RPMI7951 (cell line): Measurements from ENCODE around the gene MRAP. TPM values are rescaled to one million over a fixed set of nuclear protein-coding genes. Genes with fewer than 3 reads are reported as not detected.

Source experiments
- DNase-seq: peaks from one replicate; pipeline ENCODE4 v3.0.0-alpha.2; 2012; ENCODE audit warnings: low read depth
- total RNA-seq: library from RNA; depleted of rRNA; stranded (reverse); fragments of >200 nt; shearing (Covaris generic); gene quantifications from 2 replicates; pipeline ENCODE4 v1.2.3, GENCODE V29; 2014; rRNA removed

The MRAP gene
- total RNA-seq, 1 experiment from 2014 or later, result not detected

DNA sequence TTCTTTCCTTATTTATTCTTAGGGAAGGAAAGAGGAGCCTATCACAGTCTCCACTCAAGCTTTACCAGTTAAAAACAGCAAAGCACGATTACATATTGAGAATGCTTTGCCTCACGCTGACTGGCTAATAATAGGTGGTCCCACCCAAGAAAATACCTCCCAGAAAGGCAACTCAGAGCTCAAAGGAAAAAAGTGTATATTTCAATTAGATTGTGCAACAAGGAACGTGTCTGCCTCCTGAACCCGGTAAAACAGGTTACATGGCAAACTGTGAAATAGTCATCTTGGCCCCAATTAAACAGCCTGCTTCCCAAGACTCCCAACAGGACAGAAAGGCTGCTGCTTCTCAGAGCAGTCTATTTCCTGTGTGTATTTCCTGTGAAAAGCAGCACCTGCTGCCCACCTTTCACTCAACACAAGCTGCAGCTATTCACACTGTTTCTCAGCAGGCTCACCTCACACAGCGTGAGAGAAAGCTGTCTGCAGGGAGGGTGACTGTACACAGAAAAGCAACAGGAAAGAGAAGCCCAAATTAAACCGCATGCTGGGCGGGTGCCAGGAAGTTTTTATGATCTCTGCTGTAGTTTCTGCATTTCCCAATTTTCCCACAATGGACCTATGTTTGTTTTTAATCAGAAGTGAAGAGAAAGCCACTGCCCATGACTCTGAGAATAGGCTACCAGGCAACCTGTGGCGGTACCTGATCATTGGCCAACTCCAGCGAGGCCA lies 50.1 kb downstream of the MRAP start:
- no peak for DNase-seq

DNA sequence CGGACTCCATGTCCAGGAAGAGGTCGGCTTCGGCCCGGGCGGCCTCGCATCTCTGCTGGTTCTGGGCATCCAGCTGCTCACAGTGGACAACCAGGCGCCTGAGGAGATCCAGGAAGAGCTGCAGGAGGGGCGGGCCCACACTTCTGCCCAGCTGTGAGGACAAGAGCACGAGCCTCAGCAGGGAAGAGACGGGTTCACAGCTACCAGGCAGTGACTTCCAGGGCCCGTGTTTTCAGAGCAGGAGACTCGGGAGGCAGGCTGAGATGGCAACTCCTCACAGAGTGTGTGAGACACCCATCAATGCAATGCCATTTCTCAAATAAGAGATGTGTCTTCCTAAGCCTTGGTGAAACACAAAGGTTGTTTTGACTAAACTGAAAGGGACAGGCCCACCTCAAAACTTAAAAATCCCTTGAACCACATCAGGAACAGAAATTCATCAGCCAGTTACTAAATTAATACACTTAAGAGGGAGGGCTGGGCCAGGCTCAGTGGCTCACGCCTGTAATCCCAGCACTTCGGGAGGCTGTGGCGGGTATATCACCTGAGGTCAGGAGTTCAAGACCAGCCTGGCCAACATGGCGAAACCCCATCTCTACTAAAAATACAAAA lies 50.8 kb downstream of the MRAP start:
- no peak for DNase-seq

DNA sequence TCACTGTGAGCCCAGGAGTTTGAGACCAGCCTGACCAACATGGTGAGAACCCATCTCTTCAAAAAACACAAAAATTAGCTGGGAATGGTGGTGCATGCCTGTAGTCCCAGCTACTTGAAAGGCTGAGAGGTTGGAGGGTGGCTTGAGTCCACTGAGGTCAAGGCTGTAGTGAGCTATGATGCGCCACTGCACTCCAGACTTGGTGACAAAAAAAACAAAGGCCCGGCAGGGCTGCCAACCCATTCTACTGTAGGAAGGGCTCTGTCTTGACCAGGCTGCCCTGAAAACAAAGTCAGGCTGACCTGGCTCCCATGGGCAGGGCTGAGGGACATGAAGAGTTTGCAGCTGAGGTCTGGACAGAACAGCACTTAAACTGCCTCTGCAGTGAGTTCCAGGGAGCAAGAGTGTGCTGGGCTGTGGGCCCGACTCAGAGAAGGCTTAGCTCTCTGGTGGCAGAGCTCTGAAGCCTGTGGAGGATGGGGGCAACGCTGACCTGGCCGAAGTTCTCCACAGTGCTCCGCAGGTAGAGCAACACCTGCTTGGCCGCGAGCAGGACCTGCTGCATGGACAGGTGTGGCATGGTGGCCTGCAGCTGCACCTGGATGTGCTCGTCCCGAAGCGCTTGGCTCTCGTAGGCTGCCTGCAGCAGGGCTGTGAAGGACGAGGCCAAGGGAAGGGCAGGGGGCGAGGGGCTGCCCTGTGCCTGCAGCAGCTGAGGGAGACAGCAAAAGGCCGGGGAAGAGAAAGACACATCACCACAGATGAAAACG lies 51.7 kb downstream of the MRAP start:
- no peak for DNase-seq

DNA sequence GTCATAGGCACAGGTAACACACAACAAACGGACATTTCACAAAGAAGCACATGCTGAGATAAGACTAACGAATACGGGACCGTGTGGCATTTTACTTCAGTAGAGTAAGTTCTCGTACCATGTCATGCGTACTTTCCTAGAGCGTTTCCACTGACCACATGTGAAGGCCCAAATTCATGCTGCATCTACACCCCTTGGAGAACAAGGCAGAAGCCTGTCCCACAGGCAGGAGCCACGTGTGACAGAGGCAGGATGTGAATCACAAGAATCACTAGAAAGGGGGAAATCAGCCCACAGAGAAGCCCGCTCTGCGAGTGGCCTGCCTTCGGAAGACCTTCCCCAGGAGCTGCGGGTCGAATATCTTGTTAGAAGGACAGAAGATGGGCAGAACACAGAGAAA lies 52.3 kb downstream of the MRAP start:
- DNase-seq, result no peak

GRCh38 chr21:32351428-32351827 lies 52.8 kb downstream of the MRAP start:
- no peak for DNase-seq

DNA sequence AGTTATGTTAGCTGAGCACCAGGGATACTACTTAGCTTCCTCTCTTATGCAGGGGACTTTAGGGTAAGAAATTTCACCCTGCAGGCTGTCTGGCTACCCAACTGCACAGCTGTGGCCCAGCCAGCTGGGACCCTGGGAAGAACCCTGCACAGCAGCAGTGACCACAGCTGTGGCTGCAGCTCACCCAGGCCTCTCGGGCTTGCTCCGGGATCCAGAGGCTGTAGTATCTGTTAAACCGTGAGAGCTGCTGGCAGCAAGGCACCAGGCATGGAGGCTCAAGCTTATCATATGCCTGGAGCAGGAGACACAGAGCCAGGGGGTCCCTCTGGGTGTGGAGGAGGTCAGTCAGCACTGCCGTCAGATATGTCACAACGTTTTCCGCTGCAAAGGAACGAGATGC lies 53.9 kb downstream of the MRAP start:
- DNase-seq, result no peak

- no peak for DNase-seq
These were observed 54.5 kb downstream of the MRAP start for GRCh38 chr21:32353002-32353711.

DNA sequence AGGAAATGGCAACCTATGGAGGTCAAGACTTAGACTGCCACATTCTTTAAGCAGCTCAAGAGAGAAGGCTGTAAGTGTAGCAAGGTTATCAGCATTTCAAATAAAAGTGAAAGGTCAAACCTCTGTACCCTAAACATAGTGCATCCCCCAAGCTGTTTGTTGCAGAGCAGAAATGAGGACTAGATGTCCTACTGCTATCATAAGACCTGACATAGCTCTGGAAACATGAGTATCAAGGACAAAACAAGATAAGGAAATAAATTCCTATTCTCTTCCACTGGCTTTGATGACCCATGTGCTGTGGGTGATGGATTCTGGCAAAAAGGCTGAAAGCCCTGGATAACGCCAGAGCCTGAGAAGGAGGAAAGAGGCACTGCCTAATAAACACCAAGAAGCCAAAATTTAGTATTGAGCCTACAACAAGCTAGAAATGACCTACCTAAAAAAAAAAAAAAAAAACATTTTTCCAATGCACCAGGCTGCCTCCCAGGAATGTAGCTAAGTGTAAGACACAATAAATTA lies 58.3 kb downstream of the MRAP start:
- DNase-seq, result no peak

DNA sequence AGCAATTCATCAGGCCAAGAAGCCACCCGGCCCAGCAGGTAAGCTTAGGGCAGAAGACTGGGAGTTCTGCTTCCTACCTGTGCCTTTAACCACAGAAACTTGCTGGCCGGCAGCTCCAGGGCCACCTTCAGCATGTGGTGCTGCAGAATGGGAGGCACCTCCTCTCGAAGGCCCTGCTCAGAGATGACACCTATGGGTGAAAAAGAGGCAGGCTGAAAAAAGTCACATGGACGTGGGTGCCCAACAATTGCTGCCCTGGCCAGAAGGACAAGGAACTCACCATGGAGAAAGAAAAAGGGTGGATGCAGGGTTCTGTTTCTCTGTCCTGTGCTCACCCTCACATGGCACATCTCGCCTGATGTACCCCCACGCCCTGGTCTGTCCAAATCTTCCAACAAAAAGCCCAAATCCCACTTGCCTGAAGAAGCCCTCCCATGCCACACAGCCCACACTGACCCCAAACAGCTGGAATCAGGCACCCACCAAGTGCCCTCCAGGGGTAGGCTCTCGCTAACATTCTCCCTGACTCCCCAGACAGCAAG lies 61.1 kb downstream of the MRAP start:
- no peak for DNase-seq

GRCh38 chr21:32360401-32360975 lies 61.8 kb downstream of the MRAP start:
- DNase-seq, result no peak

Other genes starting within 250 kb of the MRAP start
- 21.9 and 26.5 TPM in 2 replicates for gene MIS18A, start 19.8 kb upstream of the MRAP start, total RNA-seq
- 7.2 and 9.3 TPM in 2 replicates for gene URB1, start 94.2 kb downstream of the MRAP start, total RNA-seq
- 9.6 and 11.8 TPM in 2 replicates for gene EVA1C, start 113.9 kb downstream of the MRAP start, total RNA-seq